Astrocyte of the spinal cord (primary cell): ENCODE data around the gene PLAAT4.

Experiments
- DNase-seq: peaks from one replicate; pipeline ENCODE4 v3.0.0; 2011; ENCODE audit warnings: low read depth, low spot score
- H3K4me3 ChIP-seq: 2 replicates; pipeline ENCODE4 v1.5.1; 2011; ENCODE audit warnings: low read depth, mild to moderate bottlenecking, low read length, moderate library complexity
- in situ Hi-C: cut with HindIII; loops from 2 replicates; pipeline ENCODE4 v1.10.0; 2017; ENCODE audit warnings: low sequenced_read_pairs
- TF ChIP-seq, protein P1 (sequence below): IDR thresholded peaks from 2 replicates; pipeline ENCODE4 v1.5.1; 2012; ENCODE audit warnings: low read depth, mild to moderate bottlenecking, low read length, inconsistent platforms

Gene PLAAT4

GRCh38 chr11:63536669-63537292 is at the start of gene PLAAT4:
PLAAT4 (plus strand) TSS chr11:63536808; CDS start chr11:63536869, 61 bp downstream.
- in situ Hi-C loops: no loop called here

DNA sequence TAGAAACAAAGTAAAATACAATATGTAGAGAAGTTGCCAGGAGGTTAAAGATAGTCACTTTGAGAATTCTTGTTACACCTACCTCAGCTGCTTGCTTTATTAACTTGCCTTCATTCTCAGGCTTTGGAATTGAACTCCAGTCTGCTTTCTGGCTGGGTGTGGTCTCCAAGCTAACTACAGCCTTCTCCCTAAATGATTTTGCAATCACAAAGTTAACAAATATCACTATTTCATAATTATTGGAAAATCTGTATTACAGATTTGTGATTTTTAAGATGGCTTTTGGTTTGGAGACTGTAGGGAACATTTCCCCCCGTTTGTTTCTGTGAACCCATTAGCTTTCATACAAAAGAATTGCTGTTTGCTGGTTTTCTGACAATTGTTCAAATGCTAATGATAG is 47.8 kb upstream of the PLAAT4 start:
- TF ChIP-seq, protein P1, sequence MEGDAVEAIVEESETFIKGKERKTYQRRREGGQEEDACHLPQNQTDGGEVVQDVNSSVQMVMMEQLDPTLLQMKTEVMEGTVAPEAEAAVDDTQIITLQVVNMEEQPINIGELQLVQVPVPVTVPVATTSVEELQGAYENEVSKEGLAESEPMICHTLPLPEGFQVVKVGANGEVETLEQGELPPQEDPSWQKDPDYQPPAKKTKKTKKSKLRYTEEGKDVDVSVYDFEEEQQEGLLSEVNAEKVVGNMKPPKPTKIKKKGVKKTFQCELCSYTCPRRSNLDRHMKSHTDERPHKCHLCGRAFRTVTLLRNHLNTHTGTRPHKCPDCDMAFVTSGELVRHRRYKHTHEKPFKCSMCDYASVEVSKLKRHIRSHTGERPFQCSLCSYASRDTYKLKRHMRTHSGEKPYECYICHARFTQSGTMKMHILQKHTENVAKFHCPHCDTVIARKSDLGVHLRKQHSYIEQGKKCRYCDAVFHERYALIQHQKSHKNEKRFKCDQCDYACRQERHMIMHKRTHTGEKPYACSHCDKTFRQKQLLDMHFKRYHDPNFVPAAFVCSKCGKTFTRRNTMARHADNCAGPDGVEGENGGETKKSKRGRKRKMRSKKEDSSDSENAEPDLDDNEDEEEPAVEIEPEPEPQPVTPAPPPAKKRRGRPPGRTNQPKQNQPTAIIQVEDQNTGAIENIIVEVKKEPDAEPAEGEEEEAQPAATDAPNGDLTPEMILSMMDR: no peak
- in situ Hi-C loops: no loop called here
- no peak for DNase-seq
- no peak overlapping the region for H3K4me3 ChIP-seq

More at GRCh38 chr11:63536669-63537292, at the start of gene PLAAT4:
- TF ChIP-seq, protein P1: peak; percentile 28
- DNase-seq: peak; percentile 81
- H3K4me3 ChIP-seq: peak within 1 kb of the TSS; percentile 42

DNA sequence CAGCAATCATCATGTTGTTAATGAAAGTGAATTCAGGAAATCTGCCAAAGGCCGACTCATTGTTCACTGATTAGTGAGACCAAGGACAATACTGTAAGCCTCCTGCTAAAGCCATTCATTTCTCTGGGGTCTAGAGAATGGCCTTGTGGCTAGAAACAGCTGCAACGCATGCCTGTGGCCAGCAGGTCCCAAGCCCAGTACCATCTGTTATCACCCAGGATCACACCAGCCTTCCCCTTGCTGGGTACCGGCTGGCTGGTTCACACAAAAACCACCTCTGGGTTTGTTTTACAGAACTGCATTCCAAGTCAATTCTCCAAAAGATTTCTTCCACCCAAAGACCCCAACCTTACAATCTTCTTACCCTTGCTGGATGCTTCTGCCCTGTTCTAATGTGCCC is 46.7 kb upstream of the PLAAT4 start:
- TF ChIP-seq, protein P1: no peak
- no peak overlapping the region for H3K4me3 ChIP-seq
- peak; percentile 67 for DNase-seq
- in situ Hi-C loops: no loop called here

DNA sequence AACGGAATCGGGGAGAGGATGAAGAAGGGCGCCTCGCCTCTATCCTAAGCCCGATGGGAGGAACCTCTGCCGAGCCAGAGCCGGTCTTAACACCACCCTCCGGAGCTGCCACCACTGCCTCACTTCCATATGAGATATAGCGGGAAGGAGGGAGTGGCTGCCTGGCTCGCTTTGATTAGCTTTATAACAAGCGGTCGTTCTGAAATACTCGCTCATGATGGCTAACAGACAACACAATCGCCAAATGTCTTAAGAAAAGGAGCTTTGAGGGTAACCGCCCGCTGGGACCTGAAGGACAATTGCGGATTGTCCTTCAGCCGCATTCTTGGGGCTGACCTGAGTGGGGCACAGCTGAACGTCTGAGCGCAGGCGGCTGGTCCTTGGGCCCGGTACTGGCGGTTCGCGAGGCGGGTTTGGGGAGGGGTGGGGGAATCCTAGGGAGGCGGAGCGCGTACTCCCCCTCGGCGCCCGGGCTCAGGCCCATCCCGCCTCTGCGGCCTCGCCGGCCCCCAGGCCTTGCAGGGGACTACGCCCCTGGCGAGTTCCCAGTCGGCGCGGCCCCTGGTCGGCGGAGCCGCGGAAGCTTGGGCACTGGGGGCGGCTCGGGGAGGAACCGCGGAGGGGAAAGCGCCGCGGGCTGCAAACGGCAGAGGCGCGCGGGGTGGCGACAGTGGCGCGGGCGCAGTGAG is 45.9 kb upstream of the PLAAT4 start, which contains the start of gene PLAAT5:
Gene PLAAT5 (minus strand): TSS at position 617 of the 689 bp plus-strand sequence. CDS start 133 bp downstream, at position 484.
- peak within 1 kb of the TSS; percentile 40 for H3K4me3 ChIP-seq
- DNase-seq: no peak
- in situ Hi-C loops: no loop called here
- TF ChIP-seq, protein P1: no peak

- peak overlapping the region; percentile 40 for H3K4me3 ChIP-seq
- in situ Hi-C loops: no loop called here
- TF ChIP-seq, protein P1: no peak
Observed at GRCh38 chr11:63491240-63491587, 45.4 kb upstream of the PLAAT4 start.

GRCh38 chr11:63491636-63492372 is 44.8 kb upstream of the PLAAT4 start:
- H3K4me3 ChIP-seq: peak overlapping the region; percentile 5
- TF ChIP-seq, protein P1: no peak
- in situ Hi-C loops: no loop called here
- DNase-seq: no peak

More at GRCh38 chr11:63491240-63491587, 45.4 kb upstream of the PLAAT4 start:
- no peak for DNase-seq
